ENCODE results near the gene EMC6.

Gene EMC6

DNA sequence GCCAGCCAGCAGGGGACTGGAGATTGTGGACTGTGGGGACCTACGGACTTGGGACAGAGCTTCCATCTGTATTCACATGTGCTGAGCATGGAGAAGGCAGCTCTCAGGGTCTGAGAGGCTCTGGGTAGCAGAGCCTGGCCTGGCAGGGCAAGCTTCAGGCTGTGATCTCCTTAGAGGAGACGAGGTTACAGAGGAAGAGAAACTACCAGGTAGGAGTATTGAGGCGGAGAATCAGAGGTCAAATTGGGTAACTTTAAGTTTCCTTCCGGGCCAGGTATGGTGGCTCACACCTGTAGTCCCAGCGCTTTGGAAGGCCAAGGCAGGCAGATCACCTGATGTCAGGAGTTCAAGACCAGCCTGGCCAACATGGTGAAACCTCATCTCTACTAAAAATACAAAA lies 23.3 kb upstream of the EMC6 start:
- TF ChIP-seq EZH2 (IDR thresholded peaks at IDR 0.05) (no peak), POLR2AphosphoS5 (IDR thresholded peaks at IDR 0.05; ENCODE audit: borderline replicate concordance, low read depth, low read length) (no peak), FOXP2 (optimal IDR thresholded peaks at IDR 0.05; ENCODE audit: control extremely low read depth, extremely low read length, insufficient read depth) (no peak)
- no peak overlapping the region for H3K4me3 ChIP-seq
- DNase-seq (ENCODE audit: low read depth, low spot score), result no peak
- no peaks in the 10 kb centered on the region for H3K9me3 ChIP-seq (ENCODE audit: low read depth, low read length)
- no peaks in the 10 kb centered on the region for H3K36me3 ChIP-seq (ENCODE audit: insufficient read depth, low read length)
- H3K9ac ChIP-seq (ENCODE audit: insufficient read length), result no peak overlapping the region
- H3K27ac ChIP-seq, result no peak overlapping the region

DNA sequence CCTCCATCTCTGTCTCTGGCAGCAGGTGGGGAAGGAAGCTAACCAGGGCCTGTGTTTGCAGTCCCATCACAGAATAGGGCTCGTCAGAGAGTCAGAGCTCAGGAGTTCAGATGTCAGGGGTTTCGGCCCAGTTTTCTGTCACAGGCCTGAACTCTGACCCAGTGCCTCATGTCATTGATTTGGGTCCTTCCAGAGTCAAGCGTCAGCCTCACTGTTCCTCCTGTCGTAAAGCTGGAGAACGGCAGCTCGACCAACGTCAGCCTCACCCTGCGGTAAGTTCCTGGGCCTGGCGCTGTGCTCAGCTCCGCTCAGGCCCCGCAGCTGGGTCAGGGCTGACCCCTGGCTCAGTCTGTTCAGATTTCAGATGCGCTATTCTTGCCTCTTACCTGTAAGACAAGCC lies 21.4 kb upstream of the EMC6 start:
- no peak for DNase-seq (ENCODE audit: low read depth, low spot score)
- no peaks in the 10 kb centered on the region for H3K36me3 ChIP-seq (ENCODE audit: insufficient read depth, low read length)
- TF ChIP-seq POLR2AphosphoS5 (IDR thresholded peaks at IDR 0.05; ENCODE audit: borderline replicate concordance, low read depth, low read length) (no peak), EZH2 (IDR thresholded peaks at IDR 0.05) (no peak)
- H3K9ac ChIP-seq (ENCODE audit: insufficient read length), result no peak overlapping the region
- no peaks in the 10 kb centered on the region for H3K9me3 ChIP-seq (ENCODE audit: low read depth, low read length)
- no peak overlapping the region for H3K4me3 ChIP-seq
- no peak overlapping the region for H3K27ac ChIP-seq

DNA sequence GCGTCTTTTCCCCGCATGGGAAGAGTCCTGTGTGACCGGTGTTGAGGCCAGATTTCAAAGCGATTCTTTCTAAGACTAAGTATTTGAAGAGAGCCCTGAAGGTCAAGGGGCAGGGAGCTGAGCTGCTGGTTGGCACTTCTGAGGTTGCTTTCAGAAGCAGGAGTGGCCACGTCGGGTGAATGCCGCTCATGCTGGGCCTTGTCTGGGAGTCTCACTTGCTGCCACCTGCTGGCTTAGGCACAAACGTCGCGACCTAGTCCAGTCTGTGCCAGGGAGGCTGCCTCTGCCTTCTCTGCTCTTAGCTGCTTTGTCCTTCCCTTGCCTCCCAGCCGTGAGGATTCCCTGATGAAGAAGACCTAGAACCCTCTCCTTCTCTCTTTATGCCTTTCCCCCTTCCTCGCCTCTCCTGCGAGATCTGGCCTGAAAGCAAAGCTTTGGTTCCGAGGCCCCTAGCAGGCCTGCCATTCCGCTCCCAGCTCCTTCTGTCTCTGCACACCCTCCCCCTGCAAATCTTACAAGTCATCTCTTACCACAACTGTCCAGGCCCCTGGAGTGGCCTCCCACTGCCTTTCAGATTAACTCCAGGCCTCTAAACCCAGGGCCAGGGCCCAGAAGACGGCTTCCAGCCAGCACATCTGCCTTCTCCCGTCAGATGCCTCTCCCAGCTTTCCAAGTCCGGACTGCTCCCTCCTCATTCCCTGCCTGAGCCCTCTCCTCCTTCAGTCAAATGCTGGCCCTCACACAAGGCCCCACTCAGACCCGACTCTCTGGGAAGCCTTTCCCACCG lies 20.6 kb upstream of the EMC6 start:
- no peaks in the 10 kb centered on the region for H3K36me3 ChIP-seq (ENCODE audit: insufficient read depth, low read length)
- no peak for DNase-seq (ENCODE audit: low read depth, low spot score)
- H3K9ac ChIP-seq (ENCODE audit: insufficient read length), result no peak overlapping the region
- no peak overlapping the region for H3K27ac ChIP-seq
- no peaks in the 10 kb centered on the region for H3K9me3 ChIP-seq (ENCODE audit: low read depth, low read length)
- H3K4me3 ChIP-seq, result no peak overlapping the region
- TF ChIP-seq POLR2AphosphoS5 (IDR thresholded peaks at IDR 0.05; ENCODE audit: borderline replicate concordance, low read depth, low read length) (no peak), FOXP2 (optimal IDR thresholded peaks at IDR 0.05; ENCODE audit: control extremely low read depth, extremely low read length, insufficient read depth) (no peak), EZH2 (IDR thresholded peaks at IDR 0.05) (no peak)

DNA sequence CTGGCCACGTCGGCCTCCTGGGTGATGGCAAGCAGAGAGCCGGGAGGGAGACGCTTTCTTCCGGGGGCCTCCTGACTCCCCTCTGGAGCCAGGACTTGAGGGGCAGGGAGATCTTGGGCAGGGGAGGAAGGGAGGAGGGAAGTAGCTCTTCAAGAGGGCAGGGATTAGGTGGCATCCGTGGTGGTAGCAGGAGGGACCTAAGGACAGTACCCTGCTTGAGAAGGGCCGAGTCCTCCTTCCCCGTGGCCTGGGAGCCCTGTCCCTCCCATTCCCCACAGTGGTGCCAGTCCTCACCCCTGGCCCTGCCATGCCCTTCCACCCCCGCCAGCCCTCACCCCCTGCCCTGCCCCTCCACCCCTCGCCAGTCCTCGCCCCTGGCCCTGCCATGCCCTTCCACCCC lies 12.8 kb upstream of the EMC6 start:
- no peak overlapping the region for H3K4me3 ChIP-seq
- H3K36me3 ChIP-seq (ENCODE audit: insufficient read depth, low read length), result no peaks in the 10 kb centered on the region
- DNase-seq (ENCODE audit: low read depth, low spot score), result no peak
- H3K27ac ChIP-seq, result no peak overlapping the region
- TF ChIP-seq FOXP2 (optimal IDR thresholded peaks at IDR 0.05; ENCODE audit: control extremely low read depth, extremely low read length, insufficient read depth) (no peak), POLR2AphosphoS5 (IDR thresholded peaks at IDR 0.05; ENCODE audit: borderline replicate concordance, low read depth, low read length) (no peak), EZH2 (IDR thresholded peaks at IDR 0.05) (no peak)
- H3K9me3 ChIP-seq (ENCODE audit: low read depth, low read length), result no peaks in the 10 kb centered on the region
- H3K9ac ChIP-seq (ENCODE audit: insufficient read length), result no peak overlapping the region

DNA sequence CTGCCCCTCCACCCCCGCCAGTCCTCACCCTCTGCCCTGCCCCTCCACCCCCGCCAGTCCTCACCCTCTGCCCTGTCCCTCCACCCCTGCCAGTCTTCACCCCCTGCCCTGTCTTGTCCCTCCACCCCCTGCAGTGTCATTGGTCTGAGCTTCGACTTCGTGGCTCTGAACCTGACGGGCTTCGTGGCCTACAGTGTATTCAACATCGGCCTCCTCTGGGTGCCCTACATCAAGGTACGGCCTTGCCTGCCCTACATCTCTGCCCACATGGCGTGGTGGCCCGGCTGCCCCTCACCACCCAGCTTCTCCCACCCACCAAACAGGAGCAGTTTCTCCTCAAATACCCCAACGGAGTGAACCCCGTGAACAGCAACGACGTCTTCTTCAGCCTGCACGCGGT lies 12.3 kb upstream of the EMC6 start:
- TF ChIP-seq EZH2 (IDR thresholded peaks at IDR 0.05), result no peak
- TF ChIP-seq POLR2AphosphoS5 (IDR thresholded peaks at IDR 0.05; ENCODE audit: borderline replicate concordance, low read depth, low read length), result no peak
- no peak for TF ChIP-seq FOXP2 (optimal IDR thresholded peaks at IDR 0.05; ENCODE audit: control extremely low read depth, extremely low read length, insufficient read depth)
- no peak for DNase-seq (ENCODE audit: low read depth, low spot score)

DNA sequence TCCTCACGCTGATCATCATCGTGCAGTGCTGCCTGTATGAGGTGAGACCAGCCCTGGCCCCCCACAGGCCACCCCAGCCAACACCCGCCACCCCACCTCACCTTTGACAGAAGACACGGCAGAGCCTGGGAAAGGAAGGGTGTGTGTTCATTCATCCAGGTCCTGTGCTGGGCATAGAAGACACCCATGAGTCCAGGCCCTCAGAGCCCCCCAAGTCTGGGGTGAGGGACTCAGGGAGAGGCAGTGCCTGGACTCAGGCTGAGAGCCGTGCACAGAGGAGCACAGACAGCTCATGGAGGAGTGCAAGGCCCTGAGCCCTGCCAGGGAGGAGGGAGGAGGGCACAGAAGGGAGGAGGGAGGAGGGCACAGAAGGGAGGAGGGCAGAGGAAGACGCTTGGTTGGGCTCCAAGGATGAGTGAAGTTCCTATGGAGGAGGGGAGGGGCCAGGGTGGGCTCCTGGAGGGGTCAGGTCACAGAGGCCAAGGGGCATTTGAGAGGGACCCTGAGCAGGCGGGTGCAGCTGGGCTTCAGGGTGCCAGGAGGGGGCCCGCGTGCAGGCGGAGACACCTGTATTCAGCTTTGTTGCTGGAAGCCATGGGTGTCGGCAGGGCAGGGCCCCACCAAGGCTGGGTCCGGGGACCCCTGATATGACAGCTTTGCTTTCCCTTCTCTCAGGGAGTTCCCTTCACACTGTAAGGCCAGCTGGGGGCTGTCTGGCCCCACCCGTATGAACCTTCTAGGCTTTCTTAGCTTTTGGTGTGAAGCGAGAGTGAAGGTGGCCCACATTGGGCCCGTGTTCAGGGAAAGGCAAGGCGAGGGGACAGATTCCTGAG lies 11.6 kb upstream of the EMC6 start:
- H3K9ac ChIP-seq (ENCODE audit: insufficient read length), result no peak overlapping the region

More for the DNA sequence above, 12.3 kb upstream of the EMC6 start:
- Histone ChIP-seq H3K9me3 (ENCODE audit: low read depth, low read length) (no peaks in the 10 kb centered on the region), H3K36me3 (ENCODE audit: insufficient read depth, low read length) (no peaks in the 10 kb centered on the region), H3K4me3 (no peak overlapping the region), H3K9ac (ENCODE audit: insufficient read length) (no peak overlapping the region), H3K27ac (no peak overlapping the region)

DNA sequence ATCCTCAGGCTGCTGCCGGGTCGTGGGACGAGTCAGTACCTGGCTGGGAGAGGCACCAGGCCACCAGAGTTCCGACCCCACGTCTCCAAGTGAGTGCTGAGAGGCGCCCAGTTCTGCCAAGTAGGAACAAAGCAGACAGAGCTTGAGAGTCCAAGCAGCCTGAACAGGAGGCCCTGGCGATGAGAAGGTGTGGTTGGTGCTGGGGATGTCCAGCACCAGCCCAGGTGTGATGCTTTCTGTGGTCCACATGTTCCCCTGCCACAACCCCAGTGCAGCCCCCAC lies 11.1 kb upstream of the EMC6 start:
- Histone ChIP-seq H3K27ac (no peak overlapping the region), H3K36me3 (ENCODE audit: insufficient read depth, low read length) (no peaks in the 10 kb centered on the region), H3K4me3 (no peak overlapping the region), H3K9ac (ENCODE audit: insufficient read length) (no peak overlapping the region), H3K9me3 (ENCODE audit: low read depth, low read length) (no peaks in the 10 kb centered on the region)
- no peak for DNase-seq (ENCODE audit: low read depth, low spot score)
- TF ChIP-seq EZH2 (IDR thresholded peaks at IDR 0.05) (no peak), POLR2AphosphoS5 (IDR thresholded peaks at IDR 0.05; ENCODE audit: borderline replicate concordance, low read depth, low read length) (no peak), FOXP2 (optimal IDR thresholded peaks at IDR 0.05; ENCODE audit: control extremely low read depth, extremely low read length, insufficient read depth) (no peak)

More for the DNA sequence above, 11.6 kb upstream of the EMC6 start:
- no peak for DNase-seq (ENCODE audit: low read depth, low spot score)
- no peak overlapping the region for H3K4me3 ChIP-seq
- no peaks in the 10 kb centered on the region for H3K36me3 ChIP-seq (ENCODE audit: insufficient read depth, low read length)
- H3K9me3 ChIP-seq (ENCODE audit: low read depth, low read length), result no peaks in the 10 kb centered on the region
- TF ChIP-seq POLR2AphosphoS5 (IDR thresholded peaks at IDR 0.05; ENCODE audit: borderline replicate concordance, low read depth, low read length) (no peak), EZH2 (IDR thresholded peaks at IDR 0.05) (no peak), FOXP2 (optimal IDR thresholded peaks at IDR 0.05; ENCODE audit: control extremely low read depth, extremely low read length, insufficient read depth) (no peak)
- no peak overlapping the region for H3K27ac ChIP-seq

DNA sequence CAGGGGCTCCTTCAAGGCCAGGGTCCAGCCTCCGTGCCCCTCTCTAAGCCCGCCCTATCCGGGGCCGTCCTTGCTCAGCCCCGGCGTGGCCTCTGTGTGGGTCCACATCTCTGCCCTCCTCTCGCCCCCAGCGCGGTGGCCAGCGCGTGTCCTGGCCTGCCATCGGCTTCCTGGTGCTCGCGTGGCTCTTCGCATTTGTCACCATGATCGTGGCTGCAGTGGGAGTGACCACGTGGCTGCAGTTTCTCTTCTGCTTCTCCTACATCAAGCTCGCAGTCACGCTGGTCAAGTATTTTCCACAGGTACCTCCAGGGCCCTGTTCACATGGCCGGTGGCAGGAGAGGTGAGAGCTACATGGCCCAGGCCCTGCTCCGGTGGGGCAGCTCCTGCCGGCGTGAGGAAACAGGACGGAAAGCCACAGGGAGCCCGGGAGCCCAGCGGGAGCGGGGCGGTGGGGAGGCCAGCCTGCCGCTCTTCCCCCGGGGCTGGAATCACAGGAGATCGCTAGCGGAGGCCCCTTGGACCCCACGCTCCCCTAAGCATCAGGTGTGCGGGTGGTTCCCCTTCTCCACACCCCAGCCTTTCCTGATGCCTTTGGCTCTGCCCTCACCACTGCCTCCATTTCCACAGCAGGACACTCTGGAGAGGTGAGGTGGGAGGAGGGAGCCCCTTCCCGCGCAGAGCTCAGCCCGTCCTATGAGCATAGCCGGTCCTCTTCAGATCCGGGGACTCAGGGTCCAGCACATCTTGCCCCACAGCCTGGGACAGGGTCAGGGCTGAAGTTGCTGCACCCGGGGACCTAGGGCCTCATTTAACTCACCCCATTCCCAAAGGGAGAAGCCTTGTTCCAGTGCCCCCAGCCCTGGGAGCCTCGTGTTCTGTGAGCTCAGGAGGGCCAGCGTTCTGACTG lies 10.5 kb upstream of the EMC6 start:
- TF ChIP-seq EZH2 (IDR thresholded peaks at IDR 0.05), result no peak
- no peak for TF ChIP-seq POLR2AphosphoS5 (IDR thresholded peaks at IDR 0.05; ENCODE audit: borderline replicate concordance, low read depth, low read length)
- TF ChIP-seq FOXP2 (optimal IDR thresholded peaks at IDR 0.05; ENCODE audit: control extremely low read depth, extremely low read length, insufficient read depth), result no peak
- H3K9ac ChIP-seq (ENCODE audit: insufficient read length), result no peak overlapping the region
- no peaks in the 10 kb centered on the region for H3K9me3 ChIP-seq (ENCODE audit: low read depth, low read length)
- H3K4me3 ChIP-seq, result no peak overlapping the region
- H3K27ac ChIP-seq, result no peak overlapping the region
- DNase-seq (ENCODE audit: low read depth, low spot score), result no peak
- no peaks in the 10 kb centered on the region for H3K36me3 ChIP-seq (ENCODE audit: insufficient read depth, low read length)
